Measurements from ENCODE around the gene PSTPIP2.
"Not testable (repeated sequence)": the region's sequence is repeated elsewhere in the genome, so short reads cannot be mapped to it uniquely, and the experiment has no call there.

The PSTPIP2 gene

DNA sequence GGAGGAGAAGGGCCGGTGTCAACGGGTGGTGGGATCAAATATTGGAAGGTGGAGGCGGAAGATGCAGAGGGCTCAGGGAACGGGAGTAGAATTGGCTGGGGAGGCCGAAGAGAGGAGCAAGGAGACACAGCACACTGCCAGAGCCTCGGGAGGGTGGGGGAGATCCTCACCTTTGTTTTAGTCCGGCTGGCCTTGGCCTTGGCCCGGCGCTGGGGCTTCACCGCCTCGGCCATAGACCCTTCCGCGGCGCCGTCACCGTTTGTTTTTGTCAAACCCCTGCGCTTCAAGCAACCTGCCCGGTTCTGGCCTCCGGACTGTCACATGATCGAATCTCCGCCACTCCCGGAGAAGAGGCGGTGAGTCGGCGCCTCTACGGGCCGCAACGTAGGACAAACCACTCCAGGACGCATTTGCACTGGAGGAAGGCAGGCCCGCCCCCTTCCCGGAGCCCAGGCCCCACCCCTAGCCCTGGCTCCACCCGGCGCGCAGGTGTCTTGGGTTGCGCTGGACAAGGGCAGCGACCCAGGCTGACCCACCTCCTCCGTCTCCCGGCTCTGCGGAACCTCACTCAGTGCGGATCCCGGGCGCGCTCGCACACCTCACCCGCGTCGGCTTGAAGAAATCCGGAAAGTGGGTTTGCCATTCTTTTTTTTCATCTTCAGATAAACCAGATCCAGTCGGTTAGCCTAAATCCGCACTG, 104.9 kb downstream of the PSTPIP2 start, which contains the start of gene EPG5:
Gene EPG5, minus strand, starts transcription at position 323 of the 700 bp plus-strand sequence. Its CDS starts 90 bp downstream, at position 233.
- Histone ChIP-seq H2AFZ (peak within 1 kb of the TSS; percentile 87), H3K9me3 (ENCODE audit: control insufficient read depth, low read length) (no peaks in the 10 kb centered on the region), H3K27me3 (ENCODE audit: control insufficient read depth, insufficient read depth, low read length) (no peaks in the 10 kb centered on the region), H3K4me3 (ENCODE audit: low read depth, low read length) (peak within 1 kb of the TSS; percentile 82), H3K36me3 (ENCODE audit: control insufficient read depth, insufficient read depth, low read length) (no peaks in the 10 kb centered on the region), H3K4me2 (ENCODE audit: low read length) (peak within 1 kb of the TSS; percentile 84), H3K27ac (peak within 1 kb of the TSS; percentile 68), H3K79me2 (peaks cover 28% of the 10 kb centered on the region), H3K9ac (peak within 1 kb of the TSS; percentile 65), H3K4me1 (peaks cover 5% of the 10 kb centered on the region)
- TF ChIP-seq, protein P1, sequence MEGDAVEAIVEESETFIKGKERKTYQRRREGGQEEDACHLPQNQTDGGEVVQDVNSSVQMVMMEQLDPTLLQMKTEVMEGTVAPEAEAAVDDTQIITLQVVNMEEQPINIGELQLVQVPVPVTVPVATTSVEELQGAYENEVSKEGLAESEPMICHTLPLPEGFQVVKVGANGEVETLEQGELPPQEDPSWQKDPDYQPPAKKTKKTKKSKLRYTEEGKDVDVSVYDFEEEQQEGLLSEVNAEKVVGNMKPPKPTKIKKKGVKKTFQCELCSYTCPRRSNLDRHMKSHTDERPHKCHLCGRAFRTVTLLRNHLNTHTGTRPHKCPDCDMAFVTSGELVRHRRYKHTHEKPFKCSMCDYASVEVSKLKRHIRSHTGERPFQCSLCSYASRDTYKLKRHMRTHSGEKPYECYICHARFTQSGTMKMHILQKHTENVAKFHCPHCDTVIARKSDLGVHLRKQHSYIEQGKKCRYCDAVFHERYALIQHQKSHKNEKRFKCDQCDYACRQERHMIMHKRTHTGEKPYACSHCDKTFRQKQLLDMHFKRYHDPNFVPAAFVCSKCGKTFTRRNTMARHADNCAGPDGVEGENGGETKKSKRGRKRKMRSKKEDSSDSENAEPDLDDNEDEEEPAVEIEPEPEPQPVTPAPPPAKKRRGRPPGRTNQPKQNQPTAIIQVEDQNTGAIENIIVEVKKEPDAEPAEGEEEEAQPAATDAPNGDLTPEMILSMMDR (IDR thresholded peaks at IDR 0.05): no peak

DNA sequence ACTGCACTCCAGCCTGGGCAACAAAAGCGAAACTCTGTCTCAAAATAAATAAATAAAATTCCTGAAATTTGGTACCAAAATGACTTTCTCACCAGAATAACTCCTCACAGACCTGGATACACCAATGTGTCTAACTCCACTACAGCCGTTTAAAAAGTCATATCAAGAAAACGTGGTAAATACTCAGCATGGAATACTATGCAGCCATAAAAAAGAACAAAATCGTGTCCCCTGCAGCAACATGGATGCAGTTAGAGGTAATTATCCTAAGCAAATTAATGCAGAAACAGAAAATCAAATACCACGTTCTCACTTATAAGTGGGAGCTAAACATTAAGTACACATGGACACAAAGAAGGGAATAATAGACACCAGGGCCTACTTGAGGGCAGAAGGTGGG, 107.1 kb downstream of the PSTPIP2 start:
- not testable (repeated sequence) for H3K36me3 ChIP-seq (ENCODE audit: control insufficient read depth, insufficient read depth, low read length); H3K27me3 ChIP-seq (ENCODE audit: control insufficient read depth, insufficient read depth, low read length); H3K9me3 ChIP-seq (ENCODE audit: control insufficient read depth, low read length); H3K9ac ChIP-seq; H3K27ac ChIP-seq; H3K4me2 ChIP-seq (ENCODE audit: low read length); H2AFZ ChIP-seq; H3K4me3 ChIP-seq (ENCODE audit: low read depth, low read length); H3K4me1 ChIP-seq
- peaks cover 40% of the 10 kb centered on the region for H3K79me2 ChIP-seq

DNA sequence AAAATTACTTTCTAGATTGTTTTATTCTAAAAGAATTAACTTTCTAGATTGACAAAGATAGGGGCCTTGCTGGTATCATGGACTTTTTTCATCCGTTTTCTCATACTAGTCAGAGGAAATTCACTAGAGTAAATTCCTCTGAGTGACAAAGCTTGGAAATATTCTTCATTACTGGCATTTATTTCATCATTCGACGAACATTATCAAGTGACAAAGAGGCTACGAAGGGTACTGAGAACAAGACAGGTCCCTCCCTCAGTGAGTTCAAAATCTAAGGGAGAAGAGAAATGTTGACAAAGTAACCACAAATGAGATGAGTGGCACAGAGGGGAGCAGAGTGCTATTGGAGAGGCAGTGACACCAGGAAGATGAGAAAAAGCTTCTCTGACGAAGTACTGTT, 109.2 kb downstream of the PSTPIP2 start:
- no peaks in the 10 kb centered on the region for H3K36me3 ChIP-seq (ENCODE audit: control insufficient read depth, insufficient read depth, low read length)
- H3K4me3 ChIP-seq (ENCODE audit: low read depth, low read length): no peak overlapping the region
- no peak overlapping the region for H2AFZ ChIP-seq
- H3K27me3 ChIP-seq (ENCODE audit: control insufficient read depth, insufficient read depth, low read length): no peaks in the 10 kb centered on the region
- no peak overlapping the region for H3K27ac ChIP-seq
- H3K79me2 ChIP-seq: peaks cover 42% of the 10 kb centered on the region
- H3K9ac ChIP-seq: no peak overlapping the region
- TF ChIP-seq, protein P1 (IDR thresholded peaks at IDR 0.05): no peak
- peaks cover 5% of the 10 kb centered on the region for H3K4me1 ChIP-seq
- H3K4me2 ChIP-seq (ENCODE audit: low read length): no peak overlapping the region
- no peaks in the 10 kb centered on the region for H3K9me3 ChIP-seq (ENCODE audit: control insufficient read depth, low read length)

DNA sequence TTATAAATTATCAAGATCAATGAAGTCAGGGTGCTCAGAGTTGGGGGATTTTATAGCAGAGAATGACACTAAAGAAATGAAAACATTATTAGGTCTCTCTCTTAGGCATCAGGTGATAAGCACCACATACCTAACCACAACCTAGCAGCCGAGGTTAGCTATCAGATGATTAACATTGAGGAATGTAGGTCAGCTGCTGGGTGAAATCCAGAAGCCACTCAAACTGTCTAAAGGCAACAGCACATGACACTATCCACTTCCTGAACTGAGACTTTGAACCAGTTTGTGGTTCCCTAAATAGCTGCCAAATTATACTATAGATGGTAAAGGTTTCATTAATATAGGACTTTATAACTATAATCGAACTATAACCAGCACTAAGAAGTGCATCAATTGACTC, 109.6 kb downstream of the PSTPIP2 start:
- H3K9ac ChIP-seq: no peak overlapping the region
- no peaks in the 10 kb centered on the region for H3K36me3 ChIP-seq (ENCODE audit: control insufficient read depth, insufficient read depth, low read length)
- H3K27me3 ChIP-seq (ENCODE audit: control insufficient read depth, insufficient read depth, low read length): no peaks in the 10 kb centered on the region
- TF ChIP-seq, protein P1 (IDR thresholded peaks at IDR 0.05): no peak
- H2AFZ ChIP-seq: no peak overlapping the region
- no peaks in the 10 kb centered on the region for H3K9me3 ChIP-seq (ENCODE audit: control insufficient read depth, low read length)
- peak overlapping the region; percentile 1 for H3K4me2 ChIP-seq (ENCODE audit: low read length)
- no peak overlapping the region for H3K27ac ChIP-seq
- H3K4me3 ChIP-seq (ENCODE audit: low read depth, low read length): no peak overlapping the region
- peaks cover 5% of the 10 kb centered on the region for H3K4me1 ChIP-seq
- peaks cover 42% of the 10 kb centered on the region for H3K79me2 ChIP-seq

DNA sequence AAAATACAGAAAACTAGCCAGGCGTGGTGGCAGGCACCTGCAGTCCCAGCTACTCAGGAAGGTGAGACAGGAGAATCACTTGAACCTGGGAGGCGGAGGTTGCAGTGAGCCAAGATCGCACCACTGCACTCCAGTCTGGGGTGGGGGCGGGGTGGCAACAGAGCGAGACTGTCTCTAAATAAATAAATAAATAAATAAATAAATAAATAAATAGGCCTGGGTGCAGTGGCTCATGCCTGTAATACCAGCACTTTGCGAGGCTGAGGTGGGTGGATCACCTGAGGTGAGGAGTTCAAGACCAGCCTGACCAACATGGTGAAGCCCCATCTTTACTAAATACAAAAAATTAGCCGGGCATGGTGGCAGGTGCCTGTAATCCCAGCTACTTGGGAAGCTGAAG, 112.6 kb downstream of the PSTPIP2 start:
- H3K79me2 ChIP-seq: peaks cover 28% of the 10 kb centered on the region
- not testable (repeated sequence) for H3K9ac ChIP-seq; H3K27ac ChIP-seq; H3K4me3 ChIP-seq (ENCODE audit: low read depth, low read length); H3K27me3 ChIP-seq (ENCODE audit: control insufficient read depth, insufficient read depth, low read length); H3K4me2 ChIP-seq (ENCODE audit: low read length); H3K36me3 ChIP-seq (ENCODE audit: control insufficient read depth, insufficient read depth, low read length); H3K4me1 ChIP-seq; H3K9me3 ChIP-seq (ENCODE audit: control insufficient read depth, low read length); H2AFZ ChIP-seq

DNA sequence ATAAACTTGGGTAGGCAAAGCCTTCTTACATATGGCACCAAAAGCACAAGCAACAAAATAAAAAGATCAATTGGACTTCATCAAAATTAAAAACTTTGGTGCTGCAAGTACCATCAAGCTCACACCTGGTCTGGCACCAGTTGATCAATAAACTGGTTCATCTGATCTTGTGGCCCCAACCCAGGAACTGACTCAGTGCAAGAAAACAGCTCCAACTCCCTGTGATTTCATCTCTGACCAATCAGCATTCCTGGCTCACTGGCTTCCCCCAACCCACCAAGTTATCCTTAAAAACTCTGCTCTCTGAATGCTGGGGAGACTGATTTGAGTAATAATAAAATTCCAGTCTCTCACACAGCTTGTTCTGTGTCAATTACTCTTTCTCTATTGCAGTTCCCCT, 113.3 kb downstream of the PSTPIP2 start:
- H2AFZ ChIP-seq: no peak overlapping the region
- no peaks in the 10 kb centered on the region for H3K27me3 ChIP-seq (ENCODE audit: control insufficient read depth, insufficient read depth, low read length)

More for the DNA sequence above, 113.3 kb downstream of the PSTPIP2 start:
- H3K9ac ChIP-seq: no peak overlapping the region
- H3K9me3 ChIP-seq (ENCODE audit: control insufficient read depth, low read length): no peaks in the 10 kb centered on the region
- no peak overlapping the region for H3K4me3 ChIP-seq (ENCODE audit: low read depth, low read length)
- H3K36me3 ChIP-seq (ENCODE audit: control insufficient read depth, insufficient read depth, low read length): no peaks in the 10 kb centered on the region
- H3K79me2 ChIP-seq: peaks cover 24% of the 10 kb centered on the region
- TF ChIP-seq, protein P1 (IDR thresholded peaks at IDR 0.05): no peak
- H3K4me1 ChIP-seq: peaks cover 6% of the 10 kb centered on the region
- no peak overlapping the region for H3K27ac ChIP-seq
- no peak overlapping the region for H3K4me2 ChIP-seq (ENCODE audit: low read length)

All from parathyroid adenoma (tissue), 2 donors.